Measurements from ENCODE around the gene UBR3.

- TF ChIP-seq CTCF (IDR thresholded peaks at IDR 0.05; ENCODE audit: low read length) (no peak), EZH2 (optimal IDR thresholded peaks at IDR 0.05; ENCODE audit: low read depth, low read length) (no peak)
Measured at GRCh38 chr2:169923977-169924376, 96.7 kb downstream of the UBR3 start.

All from MM.1S (cell line).